GM19035 (cell line): ENCODE data around the gene TMEM234.
A peak's percentile ranks its signal among the peaks of the same experiment; 100 is the strongest.

Source experiments
- ATAC-seq: cut with Tn5 transposase; IDR thresholded peaks from one replicate; pipeline ENCODE4 v1.9.1; 2021; ENCODE audit not compliant: unreplicated experiment

The TMEM234 gene

DNA sequence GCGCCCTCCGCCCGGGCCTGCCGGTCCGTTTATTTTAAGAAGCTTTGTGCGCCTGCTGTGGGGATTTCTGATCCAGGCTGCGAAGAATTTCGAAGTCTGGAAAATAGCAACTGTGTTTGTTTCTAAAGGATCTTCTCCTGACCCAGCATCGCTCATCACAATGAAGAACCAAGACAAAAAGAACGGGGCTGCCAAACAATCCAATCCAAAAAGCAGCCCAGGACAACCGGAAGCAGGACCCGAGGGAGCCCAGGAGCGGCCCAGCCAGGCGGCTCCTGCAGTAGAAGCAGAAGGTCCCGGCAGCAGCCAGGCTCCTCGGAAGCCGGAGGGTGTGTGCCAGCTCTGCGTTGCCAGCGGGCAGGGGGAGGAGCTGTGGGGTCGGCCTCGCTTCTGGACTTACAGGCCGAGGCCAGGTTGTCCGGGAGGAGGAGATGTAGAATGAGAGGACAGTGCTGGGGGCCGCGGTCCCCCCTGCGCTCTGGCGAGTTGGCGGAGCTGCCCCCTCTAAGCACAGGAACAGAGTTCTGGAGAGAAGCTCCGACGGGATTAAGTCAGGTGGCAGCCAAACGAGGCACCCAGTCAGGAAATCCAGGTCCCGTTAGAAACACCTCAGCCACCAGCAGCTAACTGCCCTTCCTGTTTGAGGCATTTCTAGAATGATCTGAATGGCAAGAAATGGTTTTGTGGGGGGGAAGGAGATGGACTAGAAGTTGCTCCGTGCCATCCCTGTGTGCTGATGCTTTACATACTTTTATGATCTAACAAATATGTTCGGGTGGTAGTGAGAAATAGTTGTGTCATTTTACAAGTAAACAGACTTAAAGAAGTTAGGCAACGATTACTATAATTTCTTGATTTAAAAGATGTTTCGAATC is 41.7 kb downstream of the TMEM234 start:
- no peak for ATAC-seq

DNA sequence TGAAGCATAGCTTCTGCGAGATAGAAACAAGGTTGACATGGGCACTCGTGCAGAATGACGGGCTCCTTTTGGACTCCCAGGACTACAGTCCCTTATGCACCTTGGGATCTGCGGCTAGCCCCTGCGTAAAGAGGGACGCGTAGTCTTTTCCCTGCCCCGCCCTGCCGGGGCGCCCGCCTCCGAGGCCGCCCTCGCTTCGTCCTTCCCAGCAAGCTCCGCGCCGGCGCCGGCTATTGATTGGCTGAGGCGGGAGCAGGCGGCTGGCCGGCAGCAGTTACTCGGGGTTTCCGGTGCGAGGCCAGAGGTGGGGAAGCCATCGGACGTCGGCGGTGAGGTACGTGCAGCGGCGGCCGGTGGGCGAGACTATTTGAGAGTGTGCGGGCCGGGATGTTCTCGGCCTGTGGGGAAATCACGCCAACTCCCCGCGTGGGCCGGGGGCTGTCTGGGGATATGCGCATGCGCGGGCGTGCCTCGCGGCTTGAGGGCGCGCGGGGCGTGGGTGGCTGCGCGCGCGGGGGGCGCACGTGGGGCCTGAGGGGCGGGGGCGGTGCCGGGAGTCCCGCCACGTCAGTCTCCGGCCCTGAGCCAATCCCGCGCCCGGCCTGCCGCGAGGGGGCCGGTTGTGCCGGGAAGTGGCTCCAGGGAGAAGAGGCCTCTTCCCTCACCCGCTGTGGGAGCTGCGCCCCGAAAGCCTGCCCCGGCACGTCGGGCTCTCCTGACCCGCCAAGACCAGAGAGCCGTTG is 42.5 kb downstream of the TMEM234 start, which contains the start of gene TXLNA:
Gene TXLNA (plus strand): TSS at position 233 of the 743 bp plus-strand sequence. CDS start 671 bp downstream, outside the sequence.
- peak; percentile 88 for ATAC-seq

DNA sequence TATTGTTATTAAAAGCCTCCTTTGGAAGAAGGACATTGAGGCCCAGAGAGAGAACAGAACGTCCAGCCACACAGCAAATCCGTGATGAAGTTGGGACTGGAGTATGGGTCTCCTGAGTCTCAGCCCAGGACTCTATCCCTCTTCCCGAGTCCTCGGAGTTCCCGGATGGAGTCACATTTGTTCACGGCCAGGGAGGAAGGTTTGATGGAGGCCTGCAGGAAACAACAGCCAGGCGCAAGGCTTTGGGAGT is 43.0 kb downstream of the TMEM234 start:
- ATAC-seq: peak; percentile 2

DNA sequence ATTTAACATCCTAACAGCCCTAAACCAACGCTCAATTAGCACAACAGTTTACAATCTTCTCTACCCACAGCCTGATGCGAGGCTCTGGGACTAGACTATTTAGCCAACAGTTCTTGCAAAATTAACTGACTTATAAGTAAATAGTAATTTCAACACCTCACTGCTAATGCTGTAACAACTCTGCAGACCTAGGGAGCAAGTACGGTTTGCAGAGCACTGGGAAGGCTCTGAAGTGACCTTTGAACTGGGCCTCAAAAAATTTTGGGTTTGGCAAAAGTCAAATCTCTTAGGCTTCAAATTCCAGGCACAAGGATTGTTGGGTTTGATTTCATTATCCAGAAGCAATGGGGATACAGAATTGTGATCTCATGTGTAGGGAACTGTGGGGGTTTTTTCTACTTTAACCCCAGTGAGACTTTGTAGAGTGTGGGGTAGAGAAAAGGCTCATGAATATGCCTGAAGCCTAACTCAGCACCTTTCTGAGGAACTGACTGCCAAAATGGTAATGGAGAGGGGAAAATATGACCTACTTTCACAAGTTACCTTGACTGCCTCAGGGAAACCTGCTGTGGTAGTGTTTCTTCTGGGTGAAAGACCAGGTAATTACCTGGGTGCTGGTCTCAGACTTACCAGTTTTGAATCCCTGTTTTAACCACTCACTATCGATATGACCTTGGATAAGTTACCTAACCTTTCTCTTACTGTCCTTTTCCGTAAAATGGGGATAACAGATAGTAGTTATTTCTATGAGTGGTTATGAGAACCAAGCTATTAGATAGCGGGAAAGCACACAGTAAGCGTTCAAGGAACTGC is 43.6 kb downstream of the TMEM234 start:
- ATAC-seq: no peak

DNA sequence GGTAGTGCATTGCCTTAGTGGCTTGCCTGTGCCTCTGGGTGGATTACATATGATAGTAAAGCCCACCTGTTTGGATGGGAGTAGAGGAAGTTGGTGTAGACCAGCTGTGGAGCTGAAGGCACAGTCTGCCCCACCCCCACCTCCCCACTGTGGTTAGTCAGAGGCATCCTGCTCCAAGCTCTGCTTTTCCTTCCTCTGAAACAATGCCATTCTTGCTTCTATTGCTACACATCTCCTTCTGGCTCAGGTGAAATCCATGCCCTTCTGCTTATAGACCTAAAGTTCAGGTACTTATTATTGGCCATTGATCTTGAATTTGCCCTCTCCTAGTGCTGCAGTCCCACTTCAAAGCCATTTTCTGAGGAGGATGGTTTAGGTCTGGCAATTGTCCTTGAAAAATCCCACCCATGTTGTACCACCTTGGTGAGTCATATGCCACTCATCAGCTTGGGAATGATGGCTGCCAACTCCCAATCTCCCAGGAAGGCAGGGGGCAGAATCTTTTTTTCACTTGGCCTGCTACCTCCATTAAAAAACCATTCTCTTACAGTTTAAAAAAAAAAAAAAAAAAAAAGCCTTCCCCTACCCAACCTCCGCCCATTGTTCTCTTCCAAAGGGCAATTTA is 49.4 kb downstream of the TMEM234 start:
- ATAC-seq: no peak

GRCh38 chr1:32170991-32171390 is 51.2 kb downstream of the TMEM234 start:
- ATAC-seq: no peak
